ENCODE results near the gene HOXC11.

The HOXC11 gene

GRCh38 chr12:54026640-54027441 lies 53.9 kb downstream of the HOXC11 start:
- no peak for DNase-seq

All from activated CD4-positive, alpha-beta T cell treated with anti-CD3 and anti-CD28 coated beads, Interleukin-10, Interleukin-2, amounts not matched to agents 100 ng/mL and 50 ng/mL, durations not matched to agents 16 hours and 8 hours (primary cell).